ENCODE measurements around the gene FLRT1.

DNA sequence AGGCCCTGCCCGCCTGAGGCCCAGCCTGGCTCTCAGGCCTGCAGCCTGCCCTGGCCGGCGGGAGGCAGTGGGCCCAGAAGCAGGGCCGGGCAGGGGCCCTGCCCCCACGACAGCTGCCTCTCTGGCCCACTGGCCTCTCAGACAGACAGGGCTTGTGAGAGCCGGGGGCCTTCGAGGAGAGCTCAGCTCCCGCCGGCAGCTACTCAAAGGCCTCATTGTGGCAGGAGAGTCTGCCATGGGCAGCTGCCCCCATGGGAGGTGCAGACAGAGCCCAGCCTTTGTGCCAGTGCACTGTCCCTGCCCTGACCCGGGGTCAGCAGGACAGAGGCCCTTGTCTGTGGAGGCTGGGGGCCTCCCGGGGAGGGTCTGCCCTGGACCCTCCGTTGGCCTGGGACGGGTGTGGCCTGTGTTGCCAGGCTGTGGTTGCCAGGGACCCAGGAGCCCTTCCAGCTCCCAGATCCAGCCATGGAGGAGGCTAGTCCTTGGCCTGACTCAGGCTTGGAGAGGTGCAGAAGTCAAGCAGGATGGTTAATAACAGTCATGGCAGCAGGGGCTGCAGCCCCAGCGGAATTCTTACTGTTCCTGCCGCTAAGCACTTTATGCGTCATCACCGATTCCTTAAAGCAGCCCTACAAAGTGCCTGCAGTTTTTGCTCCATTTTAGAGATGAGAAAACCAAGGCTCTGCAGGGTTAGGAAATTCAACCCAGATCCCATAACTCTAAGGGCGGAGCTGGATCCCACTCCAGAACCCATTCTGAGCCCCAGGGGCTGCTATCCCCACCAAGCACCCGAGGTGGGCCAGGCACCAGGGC, 12.5 kb downstream of the FLRT1 start:
- no peak for TF ChIP-seq EP300 (IDR thresholded peaks at IDR 0.05)
- TF ChIP-seq, protein P1, sequence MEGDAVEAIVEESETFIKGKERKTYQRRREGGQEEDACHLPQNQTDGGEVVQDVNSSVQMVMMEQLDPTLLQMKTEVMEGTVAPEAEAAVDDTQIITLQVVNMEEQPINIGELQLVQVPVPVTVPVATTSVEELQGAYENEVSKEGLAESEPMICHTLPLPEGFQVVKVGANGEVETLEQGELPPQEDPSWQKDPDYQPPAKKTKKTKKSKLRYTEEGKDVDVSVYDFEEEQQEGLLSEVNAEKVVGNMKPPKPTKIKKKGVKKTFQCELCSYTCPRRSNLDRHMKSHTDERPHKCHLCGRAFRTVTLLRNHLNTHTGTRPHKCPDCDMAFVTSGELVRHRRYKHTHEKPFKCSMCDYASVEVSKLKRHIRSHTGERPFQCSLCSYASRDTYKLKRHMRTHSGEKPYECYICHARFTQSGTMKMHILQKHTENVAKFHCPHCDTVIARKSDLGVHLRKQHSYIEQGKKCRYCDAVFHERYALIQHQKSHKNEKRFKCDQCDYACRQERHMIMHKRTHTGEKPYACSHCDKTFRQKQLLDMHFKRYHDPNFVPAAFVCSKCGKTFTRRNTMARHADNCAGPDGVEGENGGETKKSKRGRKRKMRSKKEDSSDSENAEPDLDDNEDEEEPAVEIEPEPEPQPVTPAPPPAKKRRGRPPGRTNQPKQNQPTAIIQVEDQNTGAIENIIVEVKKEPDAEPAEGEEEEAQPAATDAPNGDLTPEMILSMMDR (IDR thresholded peaks at IDR 0.05), result no peak

Data from gastroesophageal sphincter (tissue), 3 donors.